HG02610 (cell line): ENCODE results near the gene NRK.
"Not testable (repeated sequence)": the region's sequence is repeated elsewhere in the genome, so short reads cannot be mapped to it uniquely, and the experiment has no call there.

Experiments used
- ATAC-seq: cut with Tn5 transposase; IDR thresholded peaks from one replicate; pipeline ENCODE4 v1.9.1; 2021; ENCODE audit warnings: mild to moderate bottlenecking, moderate library complexity; ENCODE audit not compliant: unreplicated experiment

NRK gene

DNA sequence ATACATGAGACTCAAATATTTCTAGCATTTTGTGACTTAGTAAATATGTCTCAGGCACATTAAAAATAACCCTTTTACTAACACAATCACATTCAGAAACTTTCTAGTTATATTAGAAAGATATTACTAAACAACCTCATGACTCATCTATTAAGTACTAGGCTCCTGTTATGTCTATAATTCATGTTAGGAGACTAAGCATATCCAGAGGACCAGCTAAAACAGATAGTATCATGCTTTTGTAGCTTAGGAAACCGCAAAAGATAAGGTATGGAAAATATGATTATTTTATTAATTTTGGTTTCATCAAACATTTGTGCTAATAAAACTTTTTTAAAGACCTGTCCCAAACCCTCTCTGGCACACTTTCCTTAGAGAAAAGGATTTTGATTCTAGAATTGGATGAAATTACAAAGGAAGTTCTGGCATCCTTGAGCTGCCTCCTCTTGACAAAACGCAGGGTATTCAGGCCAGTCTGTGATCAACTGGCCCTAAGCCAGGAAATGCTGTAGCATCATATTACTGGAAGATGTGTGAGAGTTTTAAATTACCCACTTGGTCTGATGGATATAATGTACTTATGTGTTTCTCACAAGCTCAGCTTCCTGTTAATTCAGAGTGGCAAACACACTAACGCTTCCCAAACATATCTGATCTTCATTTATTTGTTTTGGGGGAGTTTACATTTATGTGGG is 60.4 kb downstream of the NRK start:
- ATAC-seq: no peak

DNA sequence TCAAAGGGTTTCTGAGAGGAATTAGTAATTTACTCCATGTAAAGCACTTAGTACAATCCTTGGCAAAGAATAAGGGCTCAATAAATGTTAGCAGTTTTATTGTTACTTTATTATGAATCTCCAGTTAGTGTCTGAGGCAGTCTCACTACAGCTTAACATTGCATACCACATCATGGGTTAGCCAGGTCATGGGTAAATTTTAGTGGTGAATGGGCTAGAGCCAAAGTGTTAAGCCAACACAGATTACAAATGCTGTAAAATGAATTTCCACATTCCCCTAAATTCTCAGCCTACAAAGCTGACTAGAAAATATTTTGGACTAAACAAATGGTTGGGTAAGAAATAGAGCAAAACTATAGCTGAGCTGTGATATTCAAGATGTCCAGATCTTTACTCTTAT is 72.4 kb downstream of the NRK start:
- ATAC-seq: no peak

DNA sequence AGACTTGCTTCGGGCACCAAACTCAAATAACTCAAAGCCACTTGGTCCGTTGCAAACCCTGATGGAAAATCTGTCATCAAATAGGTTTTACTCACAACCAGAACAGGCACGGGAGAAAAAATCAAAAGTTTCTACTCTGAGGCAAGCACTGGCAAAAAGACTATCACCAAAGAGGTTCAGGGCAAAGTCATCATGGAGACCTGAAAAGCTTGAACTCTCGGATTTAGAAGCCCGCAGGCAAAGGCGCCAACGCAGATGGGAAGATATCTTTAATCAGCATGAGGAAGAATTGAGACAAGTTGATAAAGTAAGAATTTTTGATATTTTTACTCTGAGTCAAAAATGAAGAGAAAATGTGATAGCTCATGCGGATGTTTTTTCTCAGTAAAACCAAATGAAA is 87.2 kb downstream of the NRK start:
- ATAC-seq: no peak

DNA sequence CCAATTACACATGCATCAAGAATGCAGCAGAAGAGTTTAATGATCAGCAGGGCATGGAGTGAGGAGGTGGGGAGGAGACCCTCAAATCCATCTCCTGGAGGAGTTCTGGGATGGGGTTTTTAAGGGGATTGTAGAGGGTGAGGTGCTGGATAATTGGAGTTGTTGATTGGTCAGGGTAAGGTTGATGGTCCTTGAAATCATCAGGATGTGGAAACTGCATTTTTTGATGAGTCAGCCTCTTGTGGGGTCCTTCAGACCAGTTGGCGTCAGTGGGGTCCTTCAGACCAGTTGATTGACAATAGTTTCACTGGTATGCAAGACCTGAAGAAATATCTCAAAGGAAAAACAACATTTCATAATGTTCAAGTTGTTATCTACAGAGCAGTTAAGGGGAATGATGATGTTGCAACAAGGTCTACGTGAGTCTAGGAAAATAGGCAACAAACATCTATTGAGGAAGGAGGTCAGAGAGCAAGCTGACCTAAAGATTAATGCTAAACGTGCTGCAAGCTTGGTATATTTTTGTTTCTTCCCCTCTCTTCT is 88.3 kb downstream of the NRK start:
- ATAC-seq: no peak

DNA sequence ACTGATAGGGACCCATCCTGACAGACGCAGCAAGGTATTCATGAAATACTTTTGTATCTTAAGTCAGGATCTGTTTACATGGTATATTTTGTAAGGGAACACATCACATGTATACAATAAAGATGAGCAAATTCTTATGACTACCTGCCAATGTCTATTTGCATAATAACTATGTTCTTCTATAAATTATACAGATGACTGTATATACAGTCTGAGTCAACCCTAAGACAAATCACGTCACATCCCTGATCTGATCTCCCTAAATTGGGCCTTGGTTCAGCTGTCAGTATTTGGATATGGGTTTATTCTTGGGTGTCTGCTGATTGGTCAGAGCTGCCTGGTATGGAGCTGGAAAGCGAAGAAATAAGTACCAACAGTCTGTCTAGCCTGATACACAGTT is 122.9 kb downstream of the NRK start:
- ATAC-seq: no peak

DNA sequence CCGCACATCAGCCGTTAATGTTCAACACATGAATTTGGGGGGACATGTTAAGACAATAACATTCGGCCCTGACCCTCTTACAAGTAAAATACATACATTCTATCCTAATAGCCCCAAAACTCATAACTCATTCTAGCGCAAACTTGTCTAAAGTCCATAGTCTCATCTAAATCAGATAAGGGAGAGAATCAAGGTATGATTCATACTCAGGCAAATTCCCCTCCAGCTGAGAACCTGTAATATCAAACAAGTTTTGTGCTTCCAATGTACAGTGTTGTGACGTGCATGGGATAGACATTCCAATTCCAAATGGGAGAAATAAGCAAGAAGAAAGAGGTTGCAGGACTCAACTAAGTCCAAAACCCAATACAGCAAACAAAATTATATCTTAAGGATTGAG is 147.1 kb downstream of the NRK start:
- ATAC-seq: no peak

DNA sequence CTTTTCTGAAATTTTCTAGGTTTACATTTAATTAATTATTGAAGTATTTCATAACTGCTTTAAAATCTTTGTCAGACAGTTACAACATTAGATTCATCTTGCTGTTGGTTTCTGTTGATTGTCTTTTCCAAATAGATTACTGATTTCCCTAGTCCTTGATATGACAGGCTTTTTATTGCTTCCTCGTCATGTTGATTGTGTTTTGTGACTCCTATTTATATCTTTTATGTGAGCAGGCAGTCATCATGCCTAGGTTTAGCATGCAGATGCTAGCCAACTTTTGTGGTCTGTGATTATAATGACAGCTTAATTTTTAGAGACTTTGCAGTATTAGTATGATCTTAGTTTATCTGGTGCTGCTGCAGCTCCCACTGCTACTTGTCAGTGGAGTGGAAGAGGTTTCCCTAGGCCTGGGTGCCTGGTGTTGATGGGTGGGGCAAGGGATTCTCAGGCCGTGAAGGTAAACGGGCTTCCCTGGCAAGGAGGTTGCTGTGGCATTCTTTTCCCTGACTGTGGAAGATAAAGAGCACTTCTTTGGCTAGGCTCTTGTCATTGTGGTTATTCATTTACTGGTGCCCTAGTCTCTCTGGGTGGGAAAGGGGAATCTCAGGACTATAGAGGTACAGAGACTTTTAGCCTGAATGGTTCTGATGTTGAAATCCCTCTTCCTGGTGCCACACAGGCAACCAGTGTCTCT is 150.5 kb downstream of the NRK start:
- no peak for ATAC-seq

DNA sequence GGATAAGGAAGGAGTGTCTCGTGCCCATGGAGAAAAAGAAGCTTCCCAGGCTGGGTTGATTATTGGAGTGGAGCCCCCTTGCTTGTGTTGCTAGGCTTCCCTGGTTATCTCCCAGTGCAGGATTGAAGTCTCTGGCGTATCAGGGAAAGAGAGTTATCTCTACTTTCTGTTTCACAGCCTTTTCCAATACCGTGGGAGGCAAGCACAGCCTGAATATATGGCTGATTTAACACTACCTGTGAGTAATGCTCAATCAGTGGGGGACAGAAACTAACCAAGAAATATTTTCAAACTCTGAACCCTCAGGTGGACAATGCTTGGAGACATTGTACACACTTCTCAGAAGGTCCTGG is 151.0 kb downstream of the NRK start:
- no peak for ATAC-seq

DNA sequence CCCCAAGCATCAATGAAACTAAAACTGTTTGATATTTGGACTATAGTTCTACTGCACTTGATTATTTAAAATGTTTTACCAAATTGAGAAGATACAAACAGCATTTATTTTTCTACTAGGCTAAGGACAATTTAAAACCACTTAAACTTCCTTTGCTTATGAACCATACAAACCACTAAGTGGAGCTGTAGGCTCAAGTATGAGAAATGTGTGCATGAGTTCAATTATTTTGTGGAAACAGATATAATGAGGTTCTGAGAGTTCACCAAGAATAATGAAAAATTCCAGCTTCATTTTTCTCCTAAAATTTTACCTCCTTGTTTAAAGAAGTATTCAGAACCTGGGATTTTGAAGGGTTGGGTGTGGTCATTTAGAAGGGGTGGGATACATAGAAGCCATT is 153.0 kb downstream of the NRK start:
- ATAC-seq: no peak

DNA sequence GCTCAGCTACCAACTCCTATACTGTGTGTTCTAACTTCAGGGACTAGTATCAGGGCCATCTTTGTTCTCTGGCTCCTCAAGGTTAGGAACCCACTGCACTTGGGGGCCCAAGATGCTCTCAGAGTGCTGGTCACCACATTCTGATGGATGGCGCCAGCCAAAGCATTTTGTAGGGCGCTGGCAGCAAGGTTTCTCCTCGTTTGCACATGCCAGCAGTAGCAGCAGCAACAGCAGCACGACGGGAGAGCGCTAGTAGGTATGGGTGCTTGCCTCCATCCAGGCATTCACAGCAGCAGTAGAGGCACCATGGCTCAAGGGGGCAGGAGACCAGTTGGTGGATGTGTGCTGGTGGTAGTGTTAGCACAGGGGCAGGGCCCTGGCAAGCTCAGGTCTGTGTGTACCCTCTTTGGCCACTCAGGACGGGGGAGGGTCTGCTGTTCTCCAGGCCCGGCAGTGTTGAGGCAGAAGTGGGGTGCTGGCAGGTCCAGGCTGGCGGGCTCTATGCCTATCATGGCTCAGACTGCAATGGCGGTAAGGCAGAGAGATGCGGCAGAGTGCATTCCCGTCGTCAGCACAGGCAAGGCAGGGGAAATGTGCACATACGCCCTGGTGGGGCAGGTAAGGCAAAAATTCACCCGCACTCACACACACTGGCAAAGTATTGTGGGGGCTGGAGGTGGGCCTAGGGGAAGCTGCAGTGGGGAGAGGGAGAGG is 159.6 kb downstream of the NRK start:
- no peak for ATAC-seq

DNA sequence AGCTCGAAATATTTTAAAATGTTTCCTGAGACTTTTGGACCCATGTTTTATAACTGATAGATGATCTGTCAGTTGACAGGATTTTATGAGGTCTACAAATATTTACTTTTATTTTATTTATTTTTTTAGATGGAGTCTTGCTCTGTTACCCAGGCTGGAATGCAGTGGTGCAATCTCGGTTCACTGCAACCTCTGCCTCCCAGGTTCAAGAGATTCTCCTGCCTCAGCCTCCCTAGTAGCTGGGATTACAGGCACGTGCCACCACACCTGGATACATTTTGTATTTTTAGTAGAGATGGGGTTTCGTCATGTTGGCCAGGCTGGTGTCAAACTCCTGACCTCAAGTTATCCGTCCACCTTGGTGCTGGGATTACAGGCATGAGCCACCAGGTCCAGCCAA is 166.1 kb downstream of the NRK start:
- ATAC-seq: not testable (repeated sequence)

DNA sequence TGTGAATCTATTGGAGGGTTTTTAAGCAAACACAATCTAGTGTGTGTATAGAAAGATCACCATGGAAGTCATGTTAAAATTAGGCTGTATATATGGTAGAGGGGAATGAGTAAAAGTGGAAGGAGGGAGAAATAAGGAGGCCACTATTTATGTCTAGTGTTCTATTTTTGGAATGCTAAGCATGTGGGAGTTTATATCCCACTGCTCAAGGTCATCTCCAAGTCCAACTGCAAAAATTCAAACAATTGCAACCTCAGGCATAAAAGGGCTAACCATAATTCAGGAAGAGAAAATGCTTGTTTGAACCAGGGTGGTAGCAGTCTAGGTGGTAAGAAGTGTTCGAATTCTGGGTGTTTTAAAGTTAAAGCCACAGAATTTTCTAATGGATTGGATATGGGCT is 177.0 kb downstream of the NRK start:
- no peak for ATAC-seq

DNA sequence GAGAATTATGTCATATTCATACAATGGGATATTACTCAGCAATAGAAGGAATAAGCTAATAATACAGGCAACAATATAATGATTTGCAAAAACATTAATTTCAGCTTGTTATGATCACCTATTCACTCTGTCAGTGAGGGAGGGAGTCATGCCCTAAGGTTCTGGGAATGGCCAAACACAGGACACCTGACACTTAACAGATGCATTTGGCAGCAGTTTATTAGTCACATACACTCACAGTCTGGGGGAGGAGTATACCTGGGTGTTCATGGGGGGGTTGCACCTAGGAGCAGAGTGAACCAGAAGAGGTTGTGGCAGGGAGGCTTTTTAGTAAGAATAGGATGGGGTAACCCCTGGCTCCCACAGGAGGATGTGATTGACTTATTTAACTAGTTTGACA is 177.9 kb downstream of the NRK start:
- no peak for ATAC-seq

DNA sequence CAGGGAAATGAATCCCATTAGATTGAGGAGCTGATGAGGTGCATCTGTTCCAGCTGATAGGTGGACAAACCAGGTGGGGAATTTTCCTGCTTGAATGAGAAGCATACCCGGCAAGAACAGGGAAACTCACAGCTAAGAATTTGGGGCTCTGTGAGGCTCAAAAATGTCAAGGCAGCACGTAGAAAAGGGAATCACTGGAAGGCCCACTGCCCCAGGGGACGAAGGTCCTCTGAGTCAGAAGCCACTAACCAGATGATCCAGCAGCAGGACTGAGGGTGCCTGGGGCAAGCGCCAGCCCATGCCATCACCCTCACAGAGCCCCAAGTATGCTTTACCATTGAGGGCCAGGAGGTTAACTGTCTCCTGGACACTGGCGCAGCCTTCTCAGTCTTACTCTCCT is 178.3 kb downstream of the NRK start:
- ATAC-seq: not testable (repeated sequence)

DNA sequence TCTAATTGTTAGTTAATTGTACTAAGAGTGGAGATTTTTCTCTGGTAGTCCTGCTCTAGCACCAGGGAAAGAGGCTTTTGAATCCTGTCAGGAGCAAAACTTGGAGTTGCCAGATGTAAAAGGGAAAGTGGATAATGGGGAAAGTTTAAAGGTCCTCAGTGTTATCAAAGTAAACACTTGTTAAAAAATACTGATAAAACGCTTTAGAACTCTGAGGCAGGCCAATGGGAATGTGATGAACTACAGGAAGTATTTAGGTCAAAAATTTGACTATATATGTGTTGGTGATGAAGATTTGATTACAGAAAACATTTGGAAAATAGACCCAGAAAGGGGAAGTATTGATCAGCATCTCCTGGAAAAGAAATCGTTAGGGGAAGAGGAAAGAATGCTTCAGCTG is 183.3 kb downstream of the NRK start:
- no peak for ATAC-seq

DNA sequence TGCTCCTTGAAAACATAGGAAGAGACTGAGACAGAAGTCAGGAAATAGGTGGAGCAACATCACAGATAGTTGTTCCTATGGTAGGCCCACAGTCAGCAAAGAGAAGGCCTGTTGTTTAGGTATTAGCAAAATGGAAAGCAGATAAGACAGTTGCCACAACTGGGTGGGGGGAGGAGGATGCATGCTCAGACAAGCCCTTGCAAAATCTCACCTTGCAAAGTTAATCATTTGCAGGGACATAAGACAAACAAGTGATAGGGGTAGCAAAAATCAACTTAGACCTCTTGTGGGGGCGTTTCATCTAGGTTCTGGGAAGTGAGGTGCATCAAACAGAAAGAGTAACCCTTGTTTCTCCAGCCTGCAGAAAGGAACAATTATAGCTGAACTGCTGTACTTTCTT is 185.5 kb downstream of the NRK start:
- ATAC-seq: no peak
